NCI-H82 treated with DMSO at 0.1 percent for 48 hours (cell line): ENCODE data around the gene NF1.
"Not testable (repeated sequence)": the region's sequence is repeated elsewhere in the genome, so short reads cannot be mapped to it uniquely, and the experiment has no call there.

Source experiments
- DNase-seq: peaks from one replicate; lab custom pipeline; 2025; ENCODE audit not compliant: unreplicated experiment; lab: John Stamatoyannopoulos, UW

The NF1 gene

DNA sequence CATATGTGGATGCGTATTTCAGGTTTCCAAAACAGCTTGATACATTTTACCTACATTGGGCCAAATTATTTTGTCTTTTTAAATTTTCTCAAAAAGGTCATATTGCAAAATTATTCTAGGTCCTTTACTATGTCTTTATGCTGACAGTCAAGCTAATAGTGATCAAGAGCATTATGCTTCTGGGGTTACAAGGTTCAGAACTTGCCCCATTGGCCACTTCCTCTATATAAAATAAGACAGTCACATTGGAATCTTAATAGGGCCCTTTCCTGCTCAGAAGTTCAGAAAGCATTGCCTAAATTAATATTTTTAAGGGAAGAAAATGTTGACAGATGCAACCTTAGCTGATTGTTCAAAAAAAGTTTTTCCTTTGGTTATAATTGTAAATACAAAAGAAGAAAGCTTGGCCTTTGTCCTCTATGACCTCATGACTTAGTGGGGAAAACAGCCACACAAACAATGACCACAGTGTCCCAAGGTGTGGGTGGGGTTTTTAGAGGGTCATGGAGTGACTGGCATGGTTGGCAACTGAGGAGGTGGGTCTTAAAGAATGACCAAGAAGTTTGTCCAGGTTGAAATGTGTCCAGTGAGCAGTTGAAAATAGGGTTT is 284.9 kb downstream of the NF1 start:
- DNase-seq = no peak

DNA sequence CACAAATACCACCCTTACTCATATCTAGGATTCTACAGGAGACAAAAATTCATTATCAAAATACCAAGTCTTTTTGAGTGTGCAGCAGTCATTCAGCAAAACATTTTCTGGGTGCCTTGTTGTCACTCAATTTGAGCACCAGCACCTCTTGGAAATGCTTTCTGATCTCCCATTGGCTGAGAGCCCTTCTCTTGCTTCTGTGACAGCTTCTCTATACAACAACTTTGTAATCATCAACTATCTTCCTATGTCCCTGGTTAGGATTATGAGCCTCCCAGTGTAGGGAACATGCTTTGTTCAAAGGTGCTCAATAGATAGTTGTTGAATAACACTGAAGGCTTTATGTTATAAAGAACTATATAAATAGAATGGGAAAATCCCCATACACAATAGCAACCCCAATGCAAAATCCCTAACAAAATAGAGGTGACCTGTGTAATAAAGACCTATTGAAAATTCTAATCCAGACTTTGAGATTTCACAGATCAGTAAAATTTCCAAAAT is 286.4 kb downstream of the NF1 start:
- DNase-seq = no peak

- not testable (repeated sequence) for DNase-seq
Measured at GRCh38 chr17:31382668-31383275, 288.0 kb downstream of the NF1 start.

DNA sequence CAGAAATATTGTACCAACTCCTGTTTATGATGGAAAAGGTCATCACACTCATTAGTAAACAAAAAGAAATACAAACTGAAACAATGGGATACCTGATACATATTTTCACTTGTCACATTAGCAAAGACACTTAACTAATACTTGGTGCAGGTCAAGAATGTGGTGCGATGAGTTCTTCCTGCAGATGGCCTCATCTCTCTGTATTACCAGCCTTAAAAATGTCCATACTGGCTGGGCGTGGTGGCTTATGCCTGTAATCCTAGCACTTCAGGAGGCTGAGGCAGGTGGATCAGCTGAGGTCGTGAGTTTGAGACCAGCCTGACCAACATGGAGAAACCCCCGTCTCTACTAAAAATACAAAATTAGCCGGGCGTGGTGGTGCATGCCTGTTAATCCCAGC is 288.7 kb downstream of the NF1 start:
- DNase-seq = not testable (repeated sequence)

GRCh38 chr17:31385428-31386285 is 290.9 kb downstream of the NF1 start:
- DNase-seq = no peak

- no peak for DNase-seq
Measured at GRCh38 chr17:31386542-31387075, 291.8 kb downstream of the NF1 start.

GRCh38 chr17:31387438-31387837 is 292.7 kb downstream of the NF1 start:
- no peak for DNase-seq

DNA sequence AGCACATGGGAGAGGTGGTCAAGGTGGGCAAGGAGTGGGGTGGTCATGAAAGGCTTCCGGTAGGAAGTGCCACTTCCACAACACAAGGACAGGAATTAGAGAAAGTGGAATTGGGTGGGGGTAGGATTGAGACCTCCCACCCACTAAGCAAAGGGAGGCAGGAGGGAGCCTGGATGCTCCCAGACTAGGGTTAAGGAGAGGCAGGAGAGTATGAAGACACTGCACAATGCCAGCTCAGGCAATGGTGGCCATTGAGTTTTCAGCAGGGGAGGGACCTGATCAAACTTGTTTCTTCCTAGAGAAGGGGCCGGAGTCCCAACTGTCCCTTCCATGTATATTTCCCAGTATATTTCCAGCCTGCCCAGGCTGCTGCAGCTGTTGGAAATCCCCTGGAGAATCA is 293.6 kb downstream of the NF1 start:
- DNase-seq = no peak

DNA sequence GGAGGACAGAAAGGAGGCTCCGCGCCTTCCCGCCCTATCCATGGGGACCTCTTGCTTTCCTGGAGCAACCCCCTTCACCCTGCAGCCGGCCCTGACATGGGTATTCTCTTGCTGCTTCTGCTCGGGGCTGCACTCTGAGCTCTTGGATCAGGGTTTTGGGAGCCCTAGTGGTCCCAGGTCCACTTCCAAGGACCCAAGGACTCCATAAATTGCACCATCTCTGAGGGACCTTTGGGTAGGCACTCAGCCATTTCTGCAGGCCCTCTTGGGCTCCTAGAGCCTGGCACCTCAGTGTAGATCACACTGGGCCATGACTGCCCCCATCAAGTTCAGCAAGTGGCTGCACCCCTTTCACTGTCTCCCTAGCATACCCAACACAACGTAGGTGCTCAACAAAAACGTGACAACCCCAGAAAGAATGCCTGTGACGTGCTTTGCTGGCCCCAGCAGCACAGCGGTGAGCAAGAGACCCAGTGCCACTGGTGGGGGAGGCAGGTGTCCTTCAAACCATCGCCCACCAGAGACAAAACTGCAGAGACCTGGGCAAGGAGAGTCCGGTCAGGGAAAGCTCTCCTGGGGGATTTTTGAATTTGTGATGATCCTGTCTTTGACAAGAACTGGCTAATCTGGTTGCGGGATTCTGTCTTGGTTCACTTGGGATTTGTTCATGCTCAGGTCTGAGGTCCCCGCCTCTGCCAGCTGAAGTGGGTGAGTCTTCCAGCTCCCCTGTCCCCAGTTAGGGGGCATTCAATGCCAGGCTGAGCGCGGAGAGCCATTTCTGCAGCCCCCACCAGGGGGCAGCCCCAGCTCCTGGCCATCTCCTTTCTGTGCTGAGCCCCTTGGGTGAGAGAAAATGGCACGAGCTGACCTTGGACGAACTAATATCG is 294.2 kb downstream of the NF1 start:
- no peak for DNase-seq

- no peak for DNase-seq
Measured at GRCh38 chr17:31389657-31390381, 295.0 kb downstream of the NF1 start.

DNA sequence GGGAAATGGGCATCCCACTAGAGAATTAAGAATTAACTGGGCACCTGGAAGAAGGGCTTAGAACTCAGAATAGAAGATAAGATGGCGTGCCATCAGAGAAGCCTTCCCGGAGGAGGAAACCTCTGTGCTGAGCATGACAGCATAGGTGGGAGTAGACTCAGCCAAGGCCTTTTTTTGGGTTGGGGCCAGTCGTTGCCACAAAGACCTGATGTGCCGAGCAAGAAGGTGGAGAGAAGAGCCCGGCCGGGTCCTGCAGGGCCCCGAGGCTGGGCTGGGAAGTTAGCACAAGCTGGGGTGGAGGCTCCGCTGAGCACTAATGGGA is 295.6 kb downstream of the NF1 start:
- no peak for DNase-seq

- DNase-seq = no peak
Measured at GRCh38 chr17:31390748-31391495, 296.1 kb downstream of the NF1 start.

DNA sequence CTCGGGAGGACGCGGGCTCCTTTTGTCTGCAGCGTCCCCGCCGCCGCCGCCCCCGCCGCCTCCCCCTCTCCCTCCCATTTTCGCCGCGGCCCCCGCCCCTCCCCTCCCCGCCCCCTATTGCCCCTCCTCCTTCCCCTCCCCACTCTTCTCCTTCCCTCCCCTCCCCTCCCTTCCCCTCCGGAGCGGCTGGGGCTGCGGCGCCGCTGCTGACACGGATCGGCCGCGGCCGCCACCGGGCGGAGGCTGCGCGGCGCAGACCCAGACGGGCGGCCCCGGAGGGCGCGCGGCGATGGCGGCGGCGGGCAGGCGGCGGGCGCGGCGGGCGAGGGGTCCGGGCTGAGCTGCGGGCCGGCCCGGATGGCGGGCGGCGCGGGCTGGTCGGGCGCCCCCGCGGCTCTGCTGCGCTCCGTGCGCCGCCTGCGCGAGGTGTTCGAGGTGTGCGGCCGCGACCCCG is 296.7 kb downstream of the NF1 start, which contains the start of gene RAB11FIP4:
TSS of gene RAB11FIP4 (plus strand) at position 180 of the 454 bp plus-strand sequence. CDS start at position 358, 178 bp downstream.
- no peak for DNase-seq

GRCh38 chr17:31392002-31392855 is 297.5 kb downstream of the NF1 start:
- DNase-seq = no peak

GRCh38 chr17:31392856-31393748 is 298.3 kb downstream of the NF1 start:
- DNase-seq = no peak

DNA sequence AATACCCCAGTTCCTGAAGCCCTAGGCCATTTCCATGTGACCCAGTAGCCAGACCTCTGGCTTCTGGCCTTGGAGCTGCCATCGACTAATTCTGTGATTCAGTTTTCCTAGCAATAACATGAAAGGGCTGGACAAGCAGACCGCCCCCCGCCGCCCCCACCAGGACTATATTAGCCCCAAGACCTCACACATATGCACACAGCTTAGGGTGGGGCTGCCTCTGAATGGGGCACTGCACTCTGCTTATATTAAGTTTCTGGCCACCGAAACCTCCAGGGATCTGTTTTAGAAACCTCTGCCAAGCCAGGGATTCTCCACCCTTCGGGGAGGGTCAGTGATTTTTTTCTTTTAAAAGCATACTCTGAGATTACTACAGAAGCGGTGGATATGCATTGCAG is 299.0 kb downstream of the NF1 start:
- DNase-seq = no peak

GRCh38 chr17:31394544-31394943 is 299.8 kb downstream of the NF1 start:
- DNase-seq = no peak
